ENCODE measurements around the gene PPM1J.

DNA sequence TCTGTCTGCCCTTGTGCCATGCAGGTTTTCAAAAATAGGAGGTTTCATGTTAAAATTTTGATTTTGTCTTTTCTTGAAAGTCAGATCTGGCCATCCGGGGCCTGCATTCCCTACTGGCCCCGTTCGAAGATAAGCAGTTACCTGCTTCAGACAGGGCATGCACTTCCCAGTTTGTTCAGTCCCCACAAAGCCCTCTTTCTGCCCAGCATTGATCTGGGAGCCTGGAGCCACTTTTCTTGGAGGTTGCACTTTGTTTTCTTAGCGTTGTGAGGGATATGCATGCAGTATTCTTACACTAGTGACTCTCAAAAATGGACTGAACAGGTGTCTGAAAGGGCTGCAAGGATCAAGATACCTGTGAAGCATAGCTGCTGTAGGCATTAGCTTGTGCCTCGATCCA lies 29.2 kb downstream of the PPM1J start:
- no peak for TF ChIP-seq GABPA (IDR thresholded peaks at IDR 0.05; ENCODE audit: low read depth)
- no peak for TF ChIP-seq EP300 (IDR thresholded peaks at IDR 0.05; ENCODE audit: borderline replicate concordance in 1 of 2, low read depth in 1 of 2, low read length in 1 of 2)
- TF ChIP-seq, protein P1, sequence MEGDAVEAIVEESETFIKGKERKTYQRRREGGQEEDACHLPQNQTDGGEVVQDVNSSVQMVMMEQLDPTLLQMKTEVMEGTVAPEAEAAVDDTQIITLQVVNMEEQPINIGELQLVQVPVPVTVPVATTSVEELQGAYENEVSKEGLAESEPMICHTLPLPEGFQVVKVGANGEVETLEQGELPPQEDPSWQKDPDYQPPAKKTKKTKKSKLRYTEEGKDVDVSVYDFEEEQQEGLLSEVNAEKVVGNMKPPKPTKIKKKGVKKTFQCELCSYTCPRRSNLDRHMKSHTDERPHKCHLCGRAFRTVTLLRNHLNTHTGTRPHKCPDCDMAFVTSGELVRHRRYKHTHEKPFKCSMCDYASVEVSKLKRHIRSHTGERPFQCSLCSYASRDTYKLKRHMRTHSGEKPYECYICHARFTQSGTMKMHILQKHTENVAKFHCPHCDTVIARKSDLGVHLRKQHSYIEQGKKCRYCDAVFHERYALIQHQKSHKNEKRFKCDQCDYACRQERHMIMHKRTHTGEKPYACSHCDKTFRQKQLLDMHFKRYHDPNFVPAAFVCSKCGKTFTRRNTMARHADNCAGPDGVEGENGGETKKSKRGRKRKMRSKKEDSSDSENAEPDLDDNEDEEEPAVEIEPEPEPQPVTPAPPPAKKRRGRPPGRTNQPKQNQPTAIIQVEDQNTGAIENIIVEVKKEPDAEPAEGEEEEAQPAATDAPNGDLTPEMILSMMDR (IDR thresholded peaks at IDR 0.05) = no peak
- no peak for TF ChIP-seq RAD21 (IDR thresholded peaks at IDR 0.05; ENCODE audit: low read length)
- TF ChIP-seq, protein P2, sequence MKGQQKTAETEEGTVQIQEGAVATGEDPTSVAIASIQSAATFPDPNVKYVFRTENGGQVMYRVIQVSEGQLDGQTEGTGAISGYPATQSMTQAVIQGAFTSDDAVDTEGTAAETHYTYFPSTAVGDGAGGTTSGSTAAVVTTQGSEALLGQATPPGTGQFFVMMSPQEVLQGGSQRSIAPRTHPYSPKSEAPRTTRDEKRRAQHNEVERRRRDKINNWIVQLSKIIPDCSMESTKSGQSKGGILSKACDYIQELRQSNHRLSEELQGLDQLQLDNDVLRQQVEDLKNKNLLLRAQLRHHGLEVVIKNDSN (IDR thresholded peaks at IDR 0.05; ENCODE audit: borderline replicate concordance, low read depth) = no peak

All from SK-N-SH (cell line).